SK-N-SH treated with all-trans-retinoic acid at 6 μM for 48 hours (cell line): ENCODE data around the gene CGNL1.
A peak's percentile ranks its signal among the peaks of the same experiment; 100 is the strongest.

Experiments
- ATAC-seq: fragments of 200-7000 bp; cut with Tn5 transposase; 3 replicates; pipeline ENCODE4 v1.9.1; 2020; ENCODE audit warnings: mild to moderate bottlenecking, moderate library complexity
- ARNTL ChIP-seq: fragments of 450-650 bp; formaldehyde crosslinking; IDR thresholded peaks from 2 replicates; pipeline ENCODE4 v1.5.0; 2020; ENCODE audit warnings: low read depth, mild to moderate bottlenecking, moderate library complexity, borderline replicate concordance
- BACH2 ChIP-seq: fragments of 250-450 bp; sonication (Bioruptor Pico); IDR thresholded peaks from 2 replicates; pipeline ENCODE4 v1.9.0; 2021; ENCODE audit warnings: mild to moderate bottlenecking, borderline replicate concordance
- CSDC2 ChIP-seq: fragments of 250-450 bp; sonication (Bioruptor Pico); IDR thresholded peaks from 2 replicates; pipeline ENCODE4 v1.5.0; 2020; ENCODE audit warnings: mild to moderate bottlenecking, moderate library complexity
- ESRRG ChIP-seq: fragments of 250-450 bp; sonication (Bioruptor Pico); IDR thresholded peaks from 2 replicates; pipeline ENCODE4 v1.6.1; 2021; ENCODE audit warnings: mild to moderate bottlenecking
- GLIS3 ChIP-seq: fragments of 250-450 bp; sonication (Bioruptor Pico); IDR thresholded peaks from 2 replicates; pipeline ENCODE4 v1.5.0; 2020; ENCODE audit warnings: mild to moderate bottlenecking, moderate library complexity
- ISL1 ChIP-seq: fragments of 250-450 bp; sonication (Bioruptor Pico); IDR thresholded peaks from 2 replicates; pipeline ENCODE4 v2.1.2; 2022; ENCODE audit warnings: mild to moderate bottlenecking, moderate library complexity
- OSR1 ChIP-seq: fragments of 250-450 bp; sonication (Bioruptor Pico); IDR thresholded peaks from 2 replicates; pipeline ENCODE4 v1.8.0; 2022; ENCODE audit warnings: moderate library complexity, mild to moderate bottlenecking, inconsistent platforms
- RARB ChIP-seq: fragments of 250-450 bp; sonication (Bioruptor Pico); IDR thresholded peaks from 2 replicates; pipeline ENCODE4 v1.8.0; 2021; ENCODE audit warnings: mild to moderate bottlenecking, moderate library complexity
- TCF4 ChIP-seq: fragments of 250-450 bp; sonication (Bioruptor Pico); IDR thresholded peaks from 2 replicates; pipeline ENCODE4 v1.8.0; 2021; ENCODE audit warnings: mild to moderate bottlenecking, moderate library complexity, borderline replicate concordance
- TOX ChIP-seq: fragments of 250-450 bp; sonication (Bioruptor Pico); IDR thresholded peaks from 2 replicates; pipeline ENCODE4 v1.8.0; 2021; ENCODE audit warnings: mild to moderate bottlenecking, moderate library complexity, borderline replicate concordance
- ZC3H10 ChIP-seq: fragments of 250-450 bp; sonication (Bioruptor Pico); IDR thresholded peaks from 2 replicates; pipeline ENCODE4 v1.5.1; 2021; ENCODE audit warnings: mild to moderate bottlenecking, moderate library complexity
- ZFP3 ChIP-seq: fragments of 250-450 bp; sonication (Bioruptor Pico); IDR thresholded peaks from 2 replicates; pipeline ENCODE4 v1.5.0; 2020; ENCODE audit warnings: mild to moderate bottlenecking, moderate library complexity
- ZNF565 ChIP-seq: fragments of 450-650 bp; formaldehyde crosslinking; conservative IDR thresholded peaks from 2 replicates; pipeline ENCODE4 v1.5.0; 2020; ENCODE audit warnings: low read depth, mild to moderate bottlenecking, moderate library complexity
- ZNF70 ChIP-seq: fragments of 450-650 bp; formaldehyde crosslinking; IDR thresholded peaks from 2 replicates; pipeline ENCODE4 v1.5.0; 2020; ENCODE audit warnings: mild to moderate bottlenecking, moderate library complexity
- ZNF8 ChIP-seq: fragments of 450-650 bp; formaldehyde crosslinking; IDR thresholded peaks from 2 replicates; pipeline ENCODE4 v1.5.0; 2020; ENCODE audit warnings: mild to moderate bottlenecking, moderate library complexity
- TF ChIP-seq, protein P1 (sequence below): fragments of 250-450 bp; sonication (Bioruptor Pico); IDR thresholded peaks from 2 replicates; pipeline ENCODE4 v1.8.0; 2020; ENCODE audit warnings: mild to moderate bottlenecking, moderate library complexity, borderline replicate concordance
- TF ChIP-seq, protein P2 (sequence below): fragments of 250-450 bp; sonication (Bioruptor Pico); IDR thresholded peaks from 2 replicates; pipeline ENCODE4 v1.5.1; 2021; ENCODE audit warnings: mild to moderate bottlenecking, moderate library complexity
- TF ChIP-seq, protein P3 (sequence below): fragments of 250-450 bp; sonication (Bioruptor Pico); IDR thresholded peaks from 2 replicates; pipeline ENCODE4 v1.5.1; 2020; ENCODE audit warnings: low read depth, mild to moderate bottlenecking, moderate library complexity
- TF ChIP-seq, protein P4 (sequence below): fragments of 250-450 bp; sonication (Bioruptor Pico); IDR thresholded peaks from 2 replicates; pipeline ENCODE4 v1.5.0; 2020; ENCODE audit warnings: mild to moderate bottlenecking, moderate library complexity
- TF ChIP-seq, protein P5 (sequence below): fragments of 250-450 bp; sonication (Bioruptor Pico); IDR thresholded peaks from 2 replicates; pipeline ENCODE4 v1.8.0; 2021; ENCODE audit warnings: low read depth, mild to moderate bottlenecking, moderate library complexity, borderline replicate concordance

Gene CGNL1

DNA sequence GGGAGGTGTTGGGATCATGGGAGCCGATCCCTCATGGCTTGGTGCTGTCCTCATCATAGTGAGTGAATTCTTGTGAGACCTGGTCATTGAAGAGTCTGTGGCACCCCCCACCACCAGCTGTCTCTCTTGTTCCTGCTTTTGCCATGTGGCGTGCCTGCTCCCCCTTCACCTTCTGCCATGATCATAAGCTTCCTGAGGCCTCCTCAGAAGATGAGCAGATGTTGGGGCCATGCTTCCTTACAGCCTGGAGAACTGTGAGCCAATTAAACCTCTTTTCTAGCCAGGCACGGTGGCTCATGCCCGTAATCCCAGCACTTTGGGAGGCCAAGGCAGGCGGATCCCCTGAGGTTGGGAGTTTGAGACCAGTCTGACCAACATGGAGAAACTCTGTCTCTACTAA lies 37.0 kb upstream of the CGNL1 start:
- no peak for ATAC-seq
- TF ChIP-seq ISL1 (CRISPR knock-in tag): no peak
- TF ChIP-seq BACH2 (CRISPR knock-in tag): no peak
- TF ChIP-seq RARB (CRISPR knock-in tag): no peak
- TF ChIP-seq CSDC2 (CRISPR knock-in tag): no peak
- no peak for TF ChIP-seq ZNF70
- no peak for TF ChIP-seq TCF4 (CRISPR knock-in tag)
- TF ChIP-seq ZFP3 (CRISPR knock-in tag): no peak
- no peak for TF ChIP-seq OSR1 (CRISPR knock-in tag)
- TF ChIP-seq, protein P1, sequence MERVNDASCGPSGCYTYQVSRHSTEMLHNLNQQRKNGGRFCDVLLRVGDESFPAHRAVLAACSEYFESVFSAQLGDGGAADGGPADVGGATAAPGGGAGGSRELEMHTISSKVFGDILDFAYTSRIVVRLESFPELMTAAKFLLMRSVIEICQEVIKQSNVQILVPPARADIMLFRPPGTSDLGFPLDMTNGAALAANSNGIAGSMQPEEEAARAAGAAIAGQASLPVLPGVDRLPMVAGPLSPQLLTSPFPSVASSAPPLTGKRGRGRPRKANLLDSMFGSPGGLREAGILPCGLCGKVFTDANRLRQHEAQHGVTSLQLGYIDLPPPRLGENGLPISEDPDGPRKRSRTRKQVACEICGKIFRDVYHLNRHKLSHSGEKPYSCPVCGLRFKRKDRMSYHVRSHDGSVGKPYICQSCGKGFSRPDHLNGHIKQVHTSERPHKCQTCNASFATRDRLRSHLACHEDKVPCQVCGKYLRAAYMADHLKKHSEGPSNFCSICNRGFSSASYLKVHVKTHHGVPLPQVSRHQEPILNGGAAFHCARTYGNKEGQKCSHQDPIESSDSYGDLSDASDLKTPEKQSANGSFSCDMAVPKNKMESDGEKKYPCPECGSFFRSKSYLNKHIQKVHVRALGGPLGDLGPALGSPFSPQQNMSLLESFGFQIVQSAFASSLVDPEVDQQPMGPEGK (CRISPR knock-in tag): no peak
- TF ChIP-seq, protein P2, sequence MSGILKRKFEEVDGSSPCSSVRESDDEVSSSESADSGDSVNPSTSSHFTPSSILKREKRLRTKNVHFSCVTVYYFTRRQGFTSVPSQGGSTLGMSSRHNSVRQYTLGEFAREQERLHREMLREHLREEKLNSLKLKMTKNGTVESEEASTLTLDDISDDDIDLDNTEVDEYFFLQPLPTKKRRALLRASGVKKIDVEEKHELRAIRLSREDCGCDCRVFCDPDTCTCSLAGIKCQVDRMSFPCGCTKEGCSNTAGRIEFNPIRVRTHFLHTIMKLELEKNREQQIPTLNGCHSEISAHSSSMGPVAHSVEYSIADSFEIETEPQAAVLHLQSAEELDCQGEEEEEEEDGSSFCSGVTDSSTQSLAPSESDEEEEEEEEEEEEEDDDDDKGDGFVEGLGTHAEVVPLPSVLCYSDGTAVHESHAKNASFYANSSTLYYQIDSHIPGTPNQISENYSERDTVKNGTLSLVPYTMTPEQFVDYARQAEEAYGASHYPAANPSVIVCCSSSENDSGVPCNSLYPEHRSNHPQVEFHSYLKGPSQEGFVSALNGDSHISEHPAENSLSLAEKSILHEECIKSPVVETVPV (CRISPR knock-in tag): no peak
- TF ChIP-seq, protein P3, sequence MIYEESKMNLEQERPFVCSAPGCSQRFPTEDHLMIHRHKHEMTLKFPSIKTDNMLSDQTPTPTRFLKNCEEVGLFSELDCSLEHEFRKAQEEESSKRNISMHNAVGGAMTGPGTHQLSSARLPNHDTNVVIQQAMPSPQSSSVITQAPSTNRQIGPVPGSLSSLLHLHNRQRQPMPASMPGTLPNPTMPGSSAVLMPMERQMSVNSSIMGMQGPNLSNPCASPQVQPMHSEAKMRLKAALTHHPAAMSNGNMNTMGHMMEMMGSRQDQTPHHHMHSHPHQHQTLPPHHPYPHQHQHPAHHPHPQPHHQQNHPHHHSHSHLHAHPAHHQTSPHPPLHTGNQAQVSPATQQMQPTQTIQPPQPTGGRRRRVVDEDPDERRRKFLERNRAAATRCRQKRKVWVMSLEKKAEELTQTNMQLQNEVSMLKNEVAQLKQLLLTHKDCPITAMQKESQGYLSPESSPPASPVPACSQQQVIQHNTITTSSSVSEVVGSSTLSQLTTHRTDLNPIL (CRISPR knock-in tag): no peak
- TF ChIP-seq, protein P4, sequence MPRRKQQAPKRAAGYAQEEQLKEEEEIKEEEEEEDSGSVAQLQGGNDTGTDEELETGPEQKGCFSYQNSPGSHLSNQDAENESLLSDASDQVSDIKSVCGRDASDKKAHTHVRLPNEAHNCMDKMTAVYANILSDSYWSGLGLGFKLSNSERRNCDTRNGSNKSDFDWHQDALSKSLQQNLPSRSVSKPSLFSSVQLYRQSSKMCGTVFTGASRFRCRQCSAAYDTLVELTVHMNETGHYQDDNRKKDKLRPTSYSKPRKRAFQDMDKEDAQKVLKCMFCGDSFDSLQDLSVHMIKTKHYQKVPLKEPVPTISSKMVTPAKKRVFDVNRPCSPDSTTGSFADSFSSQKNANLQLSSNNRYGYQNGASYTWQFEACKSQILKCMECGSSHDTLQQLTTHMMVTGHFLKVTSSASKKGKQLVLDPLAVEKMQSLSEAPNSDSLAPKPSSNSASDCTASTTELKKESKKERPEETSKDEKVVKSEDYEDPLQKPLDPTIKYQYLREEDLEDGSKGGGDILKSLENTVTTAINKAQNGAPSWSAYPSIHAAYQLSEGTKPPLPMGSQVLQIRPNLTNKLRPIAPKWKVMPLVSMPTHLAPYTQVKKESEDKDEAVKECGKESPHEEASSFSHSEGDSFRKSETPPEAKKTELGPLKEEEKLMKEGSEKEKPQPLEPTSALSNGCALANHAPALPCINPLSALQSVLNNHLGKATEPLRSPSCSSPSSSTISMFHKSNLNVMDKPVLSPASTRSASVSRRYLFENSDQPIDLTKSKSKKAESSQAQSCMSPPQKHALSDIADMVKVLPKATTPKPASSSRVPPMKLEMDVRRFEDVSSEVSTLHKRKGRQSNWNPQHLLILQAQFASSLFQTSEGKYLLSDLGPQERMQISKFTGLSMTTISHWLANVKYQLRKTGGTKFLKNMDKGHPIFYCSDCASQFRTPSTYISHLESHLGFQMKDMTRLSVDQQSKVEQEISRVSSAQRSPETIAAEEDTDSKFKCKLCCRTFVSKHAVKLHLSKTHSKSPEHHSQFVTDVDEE: no peak
- TF ChIP-seq ARNTL (CRISPR knock-in tag): no peak
- TF ChIP-seq, protein P5, sequence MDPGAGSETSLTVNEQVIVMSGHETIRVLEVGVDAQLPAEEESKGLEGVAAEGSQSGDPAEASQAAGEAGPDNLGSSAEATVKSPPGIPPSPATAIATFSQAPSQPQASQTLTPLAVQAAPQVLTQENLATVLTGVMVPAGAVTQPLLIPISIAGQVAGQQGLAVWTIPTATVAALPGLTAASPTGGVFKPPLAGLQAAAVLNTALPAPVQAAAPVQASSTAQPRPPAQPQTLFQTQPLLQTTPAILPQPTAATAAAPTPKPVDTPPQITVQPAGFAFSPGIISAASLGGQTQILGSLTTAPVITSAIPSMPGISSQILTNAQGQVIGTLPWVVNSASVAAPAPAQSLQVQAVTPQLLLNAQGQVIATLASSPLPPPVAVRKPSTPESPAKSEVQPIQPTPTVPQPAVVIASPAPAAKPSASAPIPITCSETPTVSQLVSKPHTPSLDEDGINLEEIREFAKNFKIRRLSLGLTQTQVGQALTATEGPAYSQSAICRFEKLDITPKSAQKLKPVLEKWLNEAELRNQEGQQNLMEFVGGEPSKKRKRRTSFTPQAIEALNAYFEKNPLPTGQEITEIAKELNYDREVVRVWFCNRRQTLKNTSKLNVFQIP (CRISPR knock-in tag): no peak
- no peak for TF ChIP-seq ZNF8
- TF ChIP-seq TOX (CRISPR knock-in tag): no peak
- TF ChIP-seq ZC3H10 (CRISPR knock-in tag): no peak
- no peak for TF ChIP-seq ZNF565
- TF ChIP-seq GLIS3 (CRISPR knock-in tag): no peak

DNA sequence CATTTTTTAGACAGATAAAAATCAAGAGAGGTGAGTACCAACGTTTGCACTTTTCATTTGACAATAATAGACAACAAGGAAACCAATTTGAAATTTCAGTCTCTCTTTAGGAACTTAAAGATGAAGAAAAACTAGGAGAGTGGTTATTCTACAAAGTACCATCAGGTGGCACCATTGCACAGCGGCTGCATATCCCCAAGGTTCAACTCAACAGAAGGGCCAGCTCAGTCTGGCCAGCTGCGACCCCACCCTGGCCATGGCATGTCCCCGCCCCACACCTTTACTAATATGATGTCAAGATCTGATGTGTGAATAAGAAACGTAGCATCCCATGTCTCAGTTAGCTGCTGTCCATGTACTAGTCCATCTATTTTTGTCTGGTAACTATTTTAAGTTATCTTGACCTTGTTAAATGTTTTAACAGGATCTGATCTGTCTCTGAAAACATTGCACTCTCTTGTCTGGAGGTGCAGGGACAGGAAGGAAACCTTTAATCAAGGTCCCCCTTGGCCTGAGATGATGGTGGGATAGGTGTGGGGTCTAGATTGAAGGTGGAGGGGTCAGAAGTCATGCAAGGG lies 35.5 kb upstream of the CGNL1 start:
- no peak for TF ChIP-seq TCF4 (CRISPR knock-in tag)
- TF ChIP-seq, protein P1 (CRISPR knock-in tag): no peak
- TF ChIP-seq ARNTL (CRISPR knock-in tag): no peak
- TF ChIP-seq ISL1 (CRISPR knock-in tag): no peak
- no peak for TF ChIP-seq ESRRG (CRISPR knock-in tag)
- no peak for TF ChIP-seq GLIS3 (CRISPR knock-in tag)
- TF ChIP-seq, protein P2 (CRISPR knock-in tag): no peak
- TF ChIP-seq ZFP3 (CRISPR knock-in tag): no peak
- TF ChIP-seq, protein P3 (CRISPR knock-in tag): no peak
- TF ChIP-seq ZNF70: no peak
- no peak for TF ChIP-seq ZNF8
- TF ChIP-seq OSR1 (CRISPR knock-in tag): no peak
- no peak for TF ChIP-seq ZNF565
- TF ChIP-seq, protein P5 (CRISPR knock-in tag): no peak
- peak; percentile 87 for ATAC-seq
